Stimulated activated CD4-positive, alpha-beta T cell treated with anti-CD3 and anti-CD28 coated beads, TNF-alpha, amount 100 ng/mL, for 4 hours (primary cell): Measurements from ENCODE around the gene AHCYL1.
"Not testable (repeated sequence)": the region's sequence is repeated elsewhere in the genome, so short reads cannot be mapped to it uniquely, and the experiment has no call there.

Source experiments
- DNase-seq, 3 experiments: peaks; one replicate each; pipeline ENCODE4 v3.0.0-alpha.2; 2020; ENCODE audit warnings: low read depth in 3 of 3

AHCYL1 gene

DNA sequence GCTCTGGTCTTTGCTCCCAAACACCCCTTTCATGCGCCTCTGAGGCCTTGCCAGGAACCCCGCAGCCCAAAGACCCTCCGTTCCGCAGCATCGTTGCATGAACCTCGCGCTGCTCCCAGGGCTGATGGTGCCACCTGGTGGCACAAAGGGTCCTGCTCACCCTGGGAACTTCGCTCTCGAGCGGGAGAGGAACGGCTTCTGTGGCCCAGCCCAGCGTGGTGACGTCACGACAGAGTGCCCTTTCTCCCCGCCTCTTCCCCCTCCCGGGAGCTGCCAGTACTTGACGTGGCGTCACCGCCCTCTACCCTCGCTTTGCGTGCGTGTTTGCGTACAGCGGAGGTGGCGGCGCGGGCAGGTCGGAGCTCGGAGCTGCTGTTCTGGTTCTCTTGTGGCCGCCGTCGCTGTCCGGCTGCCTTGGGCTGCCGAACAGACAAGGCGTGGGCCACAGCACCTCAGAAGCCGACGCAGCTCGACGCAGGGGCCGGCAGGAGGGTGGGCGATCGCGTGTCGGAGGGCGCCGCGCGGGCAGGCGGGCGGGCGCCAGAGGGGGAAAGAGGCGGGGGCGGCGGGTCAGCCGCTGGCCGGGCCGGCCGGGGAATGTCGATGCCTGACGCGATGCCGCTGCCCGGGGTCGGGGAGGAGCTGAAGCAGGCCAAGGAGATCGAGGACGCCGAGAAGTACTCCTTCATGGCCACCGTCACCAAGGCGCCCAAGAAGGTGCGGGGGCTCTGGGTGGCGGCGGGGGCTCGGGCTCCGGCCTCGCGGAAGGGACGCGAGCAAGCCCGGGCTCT is at the start of gene AHCYL1:
Gene AHCYL1, plus strand, starts transcription at position 310 of the 791 bp plus-strand sequence. Its CDS starts 288 bp downstream, at position 598.
- DNase-seq: peak; percentile 98 to 99 (median 98)

DNA sequence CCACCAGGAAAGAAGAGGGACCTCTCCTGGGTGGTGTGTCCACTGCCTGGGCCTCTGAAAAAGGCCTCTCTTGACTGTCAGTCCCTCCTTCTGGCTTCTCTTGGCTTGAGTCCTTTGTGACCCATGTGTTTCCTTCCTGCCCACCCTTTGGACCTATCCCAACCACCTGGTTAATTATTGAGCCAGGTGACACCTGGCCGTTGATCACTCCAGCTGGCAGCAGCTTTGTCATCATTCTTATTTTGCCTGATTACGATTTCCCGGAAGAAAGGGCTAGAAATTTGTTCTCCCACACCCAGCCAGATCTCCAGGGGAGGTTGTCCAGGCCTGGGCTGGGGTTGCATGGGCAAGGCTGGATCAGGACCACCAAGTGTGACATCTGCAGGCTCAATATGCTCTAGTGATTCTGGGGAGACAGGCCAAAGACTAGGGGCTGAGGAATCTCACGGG is 49.1 kb upstream of the AHCYL1 start:
- no peak for DNase-seq

DNA sequence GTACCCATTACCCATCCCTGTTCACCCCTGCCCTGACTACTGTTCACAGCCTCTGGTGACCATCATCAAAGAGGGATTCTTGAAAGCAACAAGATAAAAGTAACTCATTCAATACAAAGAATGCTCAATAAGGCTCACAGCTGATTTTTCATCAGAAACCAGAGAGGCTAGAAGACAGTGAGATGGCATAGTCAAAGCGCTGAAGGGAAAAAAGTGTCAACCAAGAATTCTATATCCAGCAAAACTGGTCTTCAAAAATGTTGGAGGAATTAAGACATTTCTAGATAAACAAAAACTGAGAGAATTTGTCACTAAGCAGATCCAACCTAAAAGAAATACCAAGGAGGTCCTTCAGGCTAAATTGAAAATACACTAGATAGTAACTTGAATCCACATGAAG is 46.8 kb upstream of the AHCYL1 start:
- no peak for DNase-seq

GRCh38 chr1:109938556-109938955 is 46.0 kb upstream of the AHCYL1 start:
- DNase-seq: no peak

- no peak for DNase-seq
These were observed 42.1 kb upstream of the AHCYL1 start for GRCh38 chr1:109942434-109942833.

DNA sequence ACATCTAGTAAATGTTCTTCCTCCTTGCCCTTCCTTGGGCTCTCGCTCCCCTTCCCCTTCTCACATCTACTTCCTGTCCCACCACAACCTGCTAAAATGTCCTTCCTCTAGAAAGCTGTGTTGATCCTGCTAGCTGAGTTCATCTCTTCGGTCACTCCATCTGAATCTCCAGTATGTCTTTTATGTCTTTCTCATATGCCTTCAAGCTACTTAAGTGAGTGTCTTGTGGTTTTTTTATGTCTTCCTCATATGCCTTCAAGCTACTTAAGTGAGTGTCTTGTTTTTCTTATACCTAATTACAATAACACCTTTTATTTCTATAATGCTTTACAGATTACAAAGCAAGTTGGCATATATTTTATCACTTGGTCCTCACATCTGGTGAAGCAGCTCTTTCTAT is 40.0 kb upstream of the AHCYL1 start:
- DNase-seq: no peak

GRCh38 chr1:109946511-109946910 is 38.1 kb upstream of the AHCYL1 start:
- DNase-seq: no peak

DNA sequence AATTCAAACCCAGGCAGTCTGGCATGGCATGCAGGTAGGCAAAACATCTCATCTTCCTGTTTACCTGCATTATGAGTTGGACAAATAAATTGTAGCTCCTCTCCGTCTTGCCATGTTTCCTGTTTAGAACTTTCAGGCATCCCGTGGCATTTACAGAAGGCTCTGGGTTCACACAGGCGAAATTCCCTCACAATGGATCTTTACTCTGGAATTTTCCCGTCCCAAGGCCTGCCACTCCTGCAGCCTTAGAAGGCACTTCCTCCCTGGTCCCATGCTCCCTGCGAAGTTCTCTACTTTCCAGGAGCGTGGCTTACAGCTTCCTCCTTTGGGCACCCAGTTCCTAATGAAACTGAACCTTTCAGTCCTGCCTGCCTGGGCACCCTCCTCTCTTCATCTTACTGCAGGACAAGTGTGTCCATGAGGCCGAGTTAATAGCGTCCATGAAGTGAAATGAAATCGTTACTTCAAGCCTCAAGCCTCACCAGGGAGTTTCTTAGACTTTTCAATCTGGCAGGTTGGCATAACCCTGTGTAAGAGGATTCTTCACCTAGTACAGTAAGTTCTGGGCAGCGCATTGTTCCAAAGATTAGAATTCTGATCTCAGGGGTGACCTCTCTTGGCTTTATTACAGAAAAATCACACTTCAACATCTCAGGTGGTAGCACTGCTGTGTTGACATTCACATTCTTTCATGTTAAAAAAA is 36.8 kb upstream of the AHCYL1 start:
- DNase-seq: no peak

- DNase-seq: no peak
These were observed 36.3 kb upstream of the AHCYL1 start for GRCh38 chr1:109948285-109948630.

DNA sequence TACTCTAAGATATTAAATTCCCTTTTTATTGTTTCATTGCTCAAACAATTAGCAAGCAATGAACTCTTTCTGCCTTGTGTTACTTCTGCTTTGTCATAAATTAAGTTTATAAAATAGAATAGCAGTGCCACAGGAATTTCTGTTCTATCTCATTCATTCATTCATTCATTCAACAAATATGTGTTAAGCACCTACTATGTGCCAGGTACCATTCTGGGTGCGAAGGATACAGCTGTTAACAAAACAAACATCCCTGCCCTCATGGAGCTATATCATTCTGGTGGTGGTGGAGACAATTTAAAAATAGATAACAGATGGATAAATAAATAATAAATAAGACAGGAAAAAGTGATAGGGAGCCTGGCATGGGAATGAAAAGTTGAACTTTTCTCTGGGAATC is 34.5 kb upstream of the AHCYL1 start:
- no peak for DNase-seq

GRCh38 chr1:109950509-109950908 is 34.1 kb upstream of the AHCYL1 start:
- DNase-seq: no peak

DNA sequence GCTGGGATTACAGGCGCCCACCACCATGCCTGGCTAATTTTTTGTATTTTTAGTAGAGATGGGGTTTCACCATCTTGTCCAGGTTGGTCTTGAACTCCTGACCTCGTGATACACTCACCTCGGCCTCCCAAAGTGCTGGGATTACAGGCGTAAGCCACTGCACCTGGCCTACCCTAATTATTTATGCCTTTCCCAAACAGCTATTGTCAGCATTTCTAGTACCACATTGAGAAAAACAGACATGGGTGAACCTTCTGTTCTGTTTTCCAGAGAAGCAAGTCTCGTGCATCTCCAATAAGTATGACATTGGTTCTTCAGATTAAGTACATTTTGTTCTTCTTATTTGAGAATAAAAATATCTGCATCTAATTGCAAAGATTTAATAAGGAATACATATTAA is 33.1 kb upstream of the AHCYL1 start:
- DNase-seq: not testable (repeated sequence)

- no peak for DNase-seq
These were observed 30.5 kb upstream of the AHCYL1 start for GRCh38 chr1:109954041-109954512.

GRCh38 chr1:109959632-109959973 is 25.0 kb upstream of the AHCYL1 start:
- DNase-seq: no peak

GRCh38 chr1:109959974-109960744 is 24.4 kb upstream of the AHCYL1 start:
- DNase-seq: no peak

- no peak for DNase-seq
These were observed 23.8 kb upstream of the AHCYL1 start for GRCh38 chr1:109960745-109961094.

DNA sequence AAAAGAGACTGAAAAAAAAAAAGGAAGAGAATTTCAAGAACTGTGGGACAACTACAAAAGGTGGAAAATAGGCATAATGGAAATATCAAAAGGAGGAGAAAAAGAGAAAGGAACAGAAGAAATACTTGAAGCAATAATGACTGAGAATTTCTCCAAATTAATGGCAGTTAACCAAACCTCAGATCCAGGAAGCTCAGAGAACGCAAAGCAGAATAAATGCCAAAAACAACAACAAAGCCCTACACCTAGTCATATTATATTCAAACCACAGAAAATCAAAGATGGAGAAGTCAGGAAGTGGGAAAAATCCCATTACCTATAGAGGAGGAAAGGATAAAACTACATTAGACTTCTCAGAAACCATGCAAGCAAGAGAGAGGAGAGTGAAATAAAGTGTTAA is 20.7 kb upstream of the AHCYL1 start:
- no peak for DNase-seq

GRCh38 chr1:109969146-109969829 is 15.3 kb upstream of the AHCYL1 start:
- no peak for DNase-seq

DNA sequence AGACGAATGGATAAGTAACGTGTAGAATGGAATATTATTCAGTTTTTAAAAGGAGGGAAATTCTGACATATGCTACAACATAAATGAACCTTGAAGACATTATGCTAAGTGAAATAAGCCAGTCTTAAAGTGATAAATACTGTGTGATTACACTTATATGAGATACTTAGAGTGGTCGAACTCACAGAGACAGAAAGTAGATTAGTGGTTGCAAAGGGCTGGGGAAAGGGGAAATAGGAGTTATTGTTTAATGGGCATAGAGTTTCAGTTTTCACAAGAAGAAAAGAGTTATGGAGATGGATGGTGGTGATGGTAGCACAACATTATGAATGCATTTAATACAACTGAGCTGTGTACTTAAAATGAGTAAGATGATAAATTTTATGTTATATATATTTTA is 14.7 kb upstream of the AHCYL1 start:
- DNase-seq: no peak

DNA sequence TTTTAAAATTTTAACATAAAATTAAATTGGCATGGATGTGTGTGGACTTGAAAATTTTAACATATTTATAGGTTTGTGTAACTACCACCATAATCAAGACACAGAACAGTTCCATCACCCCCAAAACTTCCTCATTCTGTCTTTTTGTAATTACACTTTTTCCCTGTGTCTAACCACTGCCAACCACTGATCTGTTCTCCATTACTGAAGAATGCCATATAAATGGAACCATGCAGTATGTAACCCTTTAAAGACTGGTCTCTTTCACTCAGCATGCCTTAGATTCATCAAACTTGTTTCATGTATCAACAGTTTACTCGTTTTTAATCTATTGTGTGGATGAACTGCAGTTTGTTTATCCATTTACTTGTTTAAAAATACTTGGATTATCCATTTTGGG is 13.0 kb upstream of the AHCYL1 start:
- DNase-seq: no peak

- DNase-seq: no peak
These were observed 10.4 kb upstream of the AHCYL1 start for GRCh38 chr1:109974191-109974590.

DNA sequence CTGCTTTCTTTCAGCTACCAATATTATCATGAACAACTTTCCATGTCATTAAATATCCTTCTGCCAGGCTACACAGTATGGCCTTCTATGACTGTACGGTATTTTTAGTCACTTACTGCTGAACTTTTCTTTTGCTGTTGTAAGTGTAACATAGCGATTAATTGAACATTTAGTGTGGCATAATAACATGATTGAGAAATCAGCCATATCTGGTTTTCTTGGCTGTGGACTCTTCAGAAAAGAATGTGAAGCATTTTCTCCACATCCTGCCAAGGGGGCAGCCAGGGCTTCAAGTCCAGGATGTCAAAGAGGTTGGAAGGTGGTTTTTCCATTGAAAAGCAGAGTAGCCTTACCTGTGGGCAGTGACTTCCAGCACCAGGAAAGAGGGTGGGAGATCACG is 8.8 kb upstream of the AHCYL1 start:
- DNase-seq: no peak
